Right renal pelvis (tissue), 4 donors: ENCODE measurements around the gene PCDH7. TPM values are rescaled to one million over a fixed set of nuclear protein-coding genes. Genes with fewer than 3 reads are reported as not detected.

Experiments
- DNase-seq, 4 donors: peaks; one replicate each; pipeline ENCODE4 v3.0.0-alpha.2; 2013; ENCODE audit warnings: low read depth in 4 of 4, low spot score in 3 of 4, missing footprints in 1 of 4
- polyA plus RNA-seq, 4 donors: library from polyadenylated mRNA; unstranded; fragments of 120-200 nt; gene quantifications; one replicate each; pipeline ENCODE4 v1.2.1, GENCODE V29; 2013; ENCODE audit not compliant: insufficient read length in 4 of 4

PCDH7 gene
- polyA plus RNA-seq, 4 donors, result 19.2 to 22.2 (median 20.6) TPM

DNA sequence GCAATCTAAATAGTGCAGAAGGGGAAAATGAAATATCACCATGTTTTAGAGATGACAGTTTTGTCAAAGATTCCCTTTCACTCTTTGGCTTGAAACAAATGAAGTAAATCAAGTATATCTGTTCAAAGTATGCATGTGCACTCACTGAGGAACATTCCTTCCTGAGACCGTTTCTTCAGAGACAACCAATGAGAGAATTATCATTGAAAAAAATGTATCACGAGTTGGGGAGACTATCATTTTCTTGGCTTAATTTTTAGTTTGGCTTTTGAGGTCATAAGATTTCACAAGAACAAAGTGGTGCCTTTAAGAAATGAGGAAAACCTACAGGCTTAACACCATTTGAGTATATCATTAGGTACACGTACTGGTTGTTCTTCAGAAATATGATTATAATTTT is 56.3 kb downstream of the PCDH7 start:
- DNase-seq, result no peak

DNA sequence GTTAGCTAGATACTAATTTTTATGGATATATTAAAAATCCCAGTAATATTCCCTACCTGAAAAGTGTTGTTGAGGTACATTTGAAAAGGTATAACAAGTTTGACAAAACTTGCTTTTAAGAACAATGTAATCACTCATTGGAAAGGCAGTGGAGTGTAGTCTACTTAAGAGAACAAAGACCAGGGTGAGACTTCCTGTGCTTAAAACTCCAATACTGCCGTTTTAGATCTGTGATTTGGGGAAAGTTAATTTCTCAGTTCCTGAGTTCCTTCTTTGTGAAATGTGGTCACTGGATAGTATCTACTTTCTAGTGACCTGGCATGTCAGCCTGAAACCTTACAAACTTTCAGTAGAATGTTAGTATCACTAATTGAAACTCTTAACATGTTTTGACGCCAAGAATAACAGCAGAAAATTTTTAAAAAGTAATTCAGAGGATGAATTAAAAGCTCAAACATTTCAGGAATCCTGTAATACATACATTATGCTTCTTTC is 56.8 kb downstream of the PCDH7 start:
- no peak for DNase-seq
